Endothelial cell of umbilical vein (primary cell): ENCODE data around the gene TWIST2. TPM values are rescaled to one million over a fixed set of nuclear protein-coding genes. Genes with fewer than 3 reads are reported as not detected.

Experiments used
- BruUV-seq: library from RNA; stranded (reverse); fragments of 400-500 nt; replicated peaks from 2 replicates; lab custom pipeline; 2021; lab: Mats Ljungman, UMichigan
- CTCF ChIA-PET: fragments of 300-600, 350-600 bp; sonication (Branson Sonifier 250); formaldehyde crosslinking; loops from one replicate; lab custom pipeline; 2021; ENCODE audit warnings: antibody characterized with exemption, inconsistent platforms; lab: Charles Lee
- POLR2A ChIA-PET: fragments of 300-600, 350-600 bp; sonication (Branson Sonifier 250); formaldehyde crosslinking; loops from one replicate; lab custom pipeline; 2021; ENCODE audit warnings: antibody characterized with exemption, inconsistent platforms; lab: Charles Lee
- DNase-seq: peaks from one replicate; pipeline ENCODE4 v3.0.0-alpha.2; 2011; ENCODE audit warnings: low read depth, low spot score
- FAIRE-seq: peaks from 2 replicates; lab custom pipeline; 2011; peaks lifted over from hg19 to GRCh38; lab: Jason Lieb, UNC
- H2AFZ ChIP-seq: 2 replicates; pipeline ENCODE4 v1.6.0; 2012; ENCODE audit warnings: low read depth, low read length, control low read depth, inconsistent platforms
- H3K27ac ChIP-seq: 2 replicates; pipeline ENCODE4 v1.5.1; 2011; ENCODE audit warnings: low read depth, mild to moderate bottlenecking, control low read depth, low read length, moderate library complexity; ENCODE audit not compliant: insufficient read depth
- H3K27me3 ChIP-seq, 2 experiments: 2 replicates each; pipeline versions ENCODE4 v1.6.0 to v1.6.1; 2011; ENCODE audit warnings: low read length in 2 of 2, mixed read lengths in 1 of 2; ENCODE audit not compliant: control insufficient read depth in 2 of 2, insufficient read depth in 2 of 2
- H3K36me3 ChIP-seq, 2 experiments: 2 replicates in 1 of 2; 3 replicates in 1 of 2; pipeline ENCODE4 v1.5.1; 2011; ENCODE audit warnings: low read length in 2 of 2, mild to moderate bottlenecking in 1 of 2, moderate library complexity in 1 of 2; ENCODE audit not compliant: control insufficient read depth in 2 of 2, insufficient read depth in 2 of 2; ENCODE audit errors: extremely low read depth in 1 of 2
- H3K4me1 ChIP-seq: 3 replicates; pipeline ENCODE4 v1.5.1; 2011; ENCODE audit warnings: mild to moderate bottlenecking, low read length; ENCODE audit not compliant: control insufficient read depth, insufficient read depth; ENCODE audit errors: extremely low read depth
- H3K4me2 ChIP-seq: 2 replicates; pipeline ENCODE4 v1.6.1; 2011; ENCODE audit warnings: low read length, control low read depth, mixed read lengths; ENCODE audit not compliant: insufficient read depth
- H3K4me3 ChIP-seq, 3 experiments: fragments of 200-600 bp in 1 of 3; sonication (generic), shearing (Covaris generic) in 1 of 3; replicated peaks in 1 of 3; 2 replicates each; pipeline ENCODE4 v1.5.1; 2011 to 2016; ENCODE audit warnings: control low read depth in 3 of 3, low read length in 3 of 3, mild to moderate bottlenecking in 2 of 3, inconsistent platforms in 1 of 3, low read depth in 1 of 3, moderate library complexity in 1 of 3; ENCODE audit not compliant: insufficient read depth in 1 of 3
- H3K79me2 ChIP-seq: 2 replicates; pipeline ENCODE4 v1.6.0; 2012; ENCODE audit warnings: low read length, inconsistent platforms; ENCODE audit not compliant: control insufficient read depth, insufficient read depth
- H3K9ac ChIP-seq: replicated peaks from 2 replicates; pipeline ENCODE3; 2011; ENCODE audit warnings: low read length, control low read depth; ENCODE audit not compliant: insufficient read depth; ENCODE audit errors: extremely low read depth
- H3K9me1 ChIP-seq: replicated peaks from 3 replicates; pipeline ENCODE4 v1.6.0; 2011; ENCODE audit warnings: mild to moderate bottlenecking, low read length; ENCODE audit not compliant: control insufficient read depth, insufficient read depth; ENCODE audit errors: extremely low read depth
- H3K9me3 ChIP-seq: replicated peaks from 2 replicates; pipeline ENCODE4 v1.5.1; 2012; ENCODE audit warnings: low read length, inconsistent platforms; ENCODE audit not compliant: control insufficient read depth, insufficient read depth
- H4K20me1 ChIP-seq: replicated peaks from 2 replicates; pipeline ENCODE3; 2011; ENCODE audit warnings: mild to moderate bottlenecking, low read length; ENCODE audit not compliant: control insufficient read depth, insufficient read depth; ENCODE audit errors: extremely low read depth
- CTCF ChIP-seq, 2 donors: IDR thresholded peaks; 1 replicate in 1 of 2; 2 replicates in 1 of 2; pipeline ENCODE4 v1.5.1; 2011; ENCODE audit warnings: low read length in 2 of 2, mild to moderate bottlenecking in 2 of 2, moderate library complexity in 2 of 2, control low read depth in 1 of 2, inconsistent platforms in 1 of 2, low read depth in 1 of 2; ENCODE audit not compliant: insufficient read depth in 1 of 2; ENCODE audit errors: extremely low read depth in 1 of 2
- EZH2 ChIP-seq: IDR thresholded peaks from 2 replicates; pipeline ENCODE4 v1.6.1; 2012; ENCODE audit warnings: borderline replicate concordance, low read depth, mild to moderate bottlenecking, moderate library complexity, low read length, inconsistent platforms; ENCODE audit not compliant: severe bottlenecking
- FOS ChIP-seq: IDR thresholded peaks from 2 replicates; pipeline ENCODE4 v1.6.1; 2011; ENCODE audit warnings: mild to moderate bottlenecking, low read length, moderate library complexity, borderline replicate concordance; ENCODE audit not compliant: insufficient read depth
- GATA2 ChIP-seq: IDR thresholded peaks from 2 replicates; pipeline ENCODE4 v1.7.0; 2011; ENCODE audit warnings: low read depth, mild to moderate bottlenecking, moderate library complexity, mixed read lengths, low read length; ENCODE audit not compliant: insufficient read length, insufficient read depth
- JUN ChIP-seq: IDR thresholded peaks from 2 replicates; pipeline ENCODE4 v1.6.1; 2011; ENCODE audit warnings: borderline replicate concordance, low read depth; ENCODE audit not compliant: insufficient read length, insufficient read depth
- MAX ChIP-seq: IDR thresholded peaks from 2 replicates; pipeline ENCODE4 v1.6.1; 2011; ENCODE audit not compliant: insufficient read depth, insufficient read length
- MYC ChIP-seq: IDR thresholded peaks from one replicate; pipeline ENCODE4 v1.6.1; 2011; ENCODE audit warnings: mild to moderate bottlenecking, low read depth, low read length
- POLR2AphosphoS5 ChIP-seq: IDR thresholded peaks from 2 replicates; pipeline ENCODE4 v1.6.1; 2012; ENCODE audit warnings: low read depth, mild to moderate bottlenecking, control low read depth, low read length, moderate library complexity; ENCODE audit not compliant: insufficient read depth
- dilution Hi-C: fragments of 300-500 bp; cut with MboI; formaldehyde crosslinking; loops from one replicate; pipeline ENCODE4 v1.15.0; 2019; ENCODE audit warnings: low sequenced_read_pairs; ENCODE audit not compliant: extremely low pct_ligation_motif_present
- intact Hi-C: fragments of 100-400 bp; cut with micrococcal nuclease; formaldehyde crosslinking; loops from one replicate; pipeline ENCODE4 v1.10.0; 2022
- polyA plus RNA-seq, 4 experiments: library from polyadenylated mRNA; depleted of rRNA in 3 of 4; stranded (reverse) in 3 of 4; unstranded in 1 of 4; fragments of >200 nt; gene quantifications; 2 replicates each; pipeline versions ENCODE4 v1.2.1 to v1.2.3, GENCODE V29; 2011 to 2012; ENCODE audit warnings: missing spikeins in 1 of 4
- total RNA-seq: library from RNA; stranded (reverse); gene quantifications from 2 replicates; pipeline ENCODE4 v1.2.3, GENCODE V29; 2021

The TWIST2 gene
- total and polyA plus RNA-seq, 2 donors (not counting 3 experiments of a cell fraction or from before 2014, with no cell fraction given), result 2.3 to 3.4 TPM

DNA sequence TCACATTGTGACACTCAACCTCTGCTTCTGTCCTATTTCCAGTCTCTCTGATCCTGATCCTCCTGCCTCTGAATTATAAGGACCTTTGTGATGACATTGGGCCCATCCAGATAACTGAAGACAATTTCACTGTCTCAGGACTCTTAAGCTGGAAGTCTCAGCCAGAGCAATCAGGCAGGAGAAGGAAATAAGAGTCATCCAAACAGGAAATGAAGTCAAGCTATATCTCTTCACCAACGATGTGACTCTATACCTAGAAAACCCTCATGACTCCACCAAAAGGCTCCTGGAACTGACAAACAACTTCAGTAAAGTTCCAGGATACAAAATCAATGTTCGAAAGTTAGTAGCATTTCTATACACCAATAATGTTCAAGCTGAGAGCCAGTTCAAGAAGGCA, 29.3 kb upstream of the TWIST2 start:
- Histone ChIP-seq H3K9ac (no peak overlapping the region), H3K4me1 (no peaks in the 10 kb centered on the region), H3K4me2 (no peak overlapping the region), H3K36me3 (no peaks in the 10 kb centered on the region), H4K20me1 (no peaks in the 10 kb centered on the region), H2AFZ (no peak overlapping the region), H3K4me3 (no peak overlapping the region), H3K27ac (no peak overlapping the region), H3K27me3 (no peaks in the 10 kb centered on the region), H3K9me3 (no peaks in the 10 kb centered on the region), H3K9me1 (no peaks in the 10 kb centered on the region), H3K79me2 (no peaks in the 10 kb centered on the region)
- dilution Hi-C loops (no loop called here), intact Hi-C loops (no loop called here)
- no peak for TF ChIP-seq POLR2AphosphoS5
- TF ChIP-seq MAX, result no peak
- TF ChIP-seq JUN, result no peak
- TF ChIP-seq FOS, result no peak
- DNase-seq (no peak), FAIRE-seq (no peak)
- CTCF ChIA-PET, result interaction anchor here (1.4 kb wide), 1 partner anchor 57 kb away, joined by 3 read pairs; no protein-coding TSS in a partner anchor
- POLR2A ChIA-PET, result no interaction called here
- no TSS peak for BruUV-seq

DNA sequence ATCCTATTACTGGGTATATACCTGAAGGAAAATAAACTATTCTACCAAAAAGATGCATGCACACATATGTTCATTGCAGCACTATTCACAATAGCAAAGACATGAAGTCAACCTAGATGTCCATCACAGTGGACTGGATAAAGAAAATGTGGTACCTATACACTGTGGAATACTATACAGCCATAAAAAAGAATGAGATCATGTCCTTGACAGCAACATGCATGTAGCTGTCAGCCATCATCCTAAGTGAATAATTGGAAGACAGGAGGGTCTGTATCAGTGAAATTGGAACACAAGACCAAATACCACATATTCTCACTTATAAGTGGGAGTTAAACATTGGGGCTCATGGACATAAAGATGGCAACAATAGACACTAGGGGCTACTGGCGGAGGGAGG, 27.7 kb upstream of the TWIST2 start:
- BruUV-seq, result no TSS peak
- intact Hi-C loops (no loop called here), dilution Hi-C loops (no loop called here)
- H3K27ac ChIP-seq, result no peak overlapping the region
- DNase-seq (no peak), FAIRE-seq (no peak)
- H3K4me1 ChIP-seq, result no peaks in the 10 kb centered on the region
- H2AFZ ChIP-seq, result no peak overlapping the region
- H4K20me1 ChIP-seq, result no peaks in the 10 kb centered on the region
- POLR2A ChIA-PET, result no interaction called here
- no peaks in the 10 kb centered on the region for H3K36me3 ChIP-seq
- H3K27me3 ChIP-seq, result no peaks in the 10 kb centered on the region
- H3K4me3 ChIP-seq, result no peak overlapping the region
- no peaks in the 10 kb centered on the region for H3K79me2 ChIP-seq
- no peaks in the 10 kb centered on the region for H3K9me3 ChIP-seq
- H3K4me2 ChIP-seq, result no peak overlapping the region
- H3K9me1 ChIP-seq, result no peaks in the 10 kb centered on the region
- H3K9ac ChIP-seq, result no peak overlapping the region
- CTCF ChIA-PET, result no interaction called here
- TF ChIP-seq EZH2 (no peak), JUN (no peak), CTCF (IDR thresholded peaks at IDR 0.05; ENCODE audit: extremely low read depth in 1 of 2, insufficient read depth in 1 of 2, low read depth in 1 of 2, low read length in 2 of 2) (no peak), FOS (no peak), GATA2 (no peak), POLR2AphosphoS5 (no peak), MYC (no peak), MAX (no peak)
